ENCODE measurements around the gene CTDSPL. TPM values are rescaled to one million over a fixed set of nuclear protein-coding genes. Genes with fewer than 3 reads are reported as not detected.
"Not testable (repeated sequence)": the region's sequence is repeated elsewhere in the genome, so short reads cannot be mapped to it uniquely, and the experiment has no call there.

The CTDSPL gene
- total RNA-seq, 1 experiment from 2014 or later: 26.3 TPM

GRCh38 chr3:37967260-37967881 lies 105.7 kb downstream of the CTDSPL start:
- peak; percentile 56 for DNase-seq (ENCODE audit: low read depth)

GRCh38 chr3:37968199-37968598 lies 106.5 kb downstream of the CTDSPL start:
- no peak for DNase-seq (ENCODE audit: low read depth)

GRCh38 chr3:37968813-37969595 lies 107.3 kb downstream of the CTDSPL start:
- DNase-seq (ENCODE audit: low read depth): no peak

- DNase-seq (ENCODE audit: low read depth): no peak
Measured at GRCh38 chr3:37969596-37970100, 108.0 kb downstream of the CTDSPL start.

- DNase-seq (ENCODE audit: low read depth): no peak
Measured at GRCh38 chr3:37970802-37971201, 109.1 kb downstream of the CTDSPL start.

GRCh38 chr3:37971467-37971866 lies 109.8 kb downstream of the CTDSPL start:
- no peak for DNase-seq (ENCODE audit: low read depth)

GRCh38 chr3:37972056-37972455 lies 110.4 kb downstream of the CTDSPL start:
- DNase-seq (ENCODE audit: low read depth): not testable (repeated sequence)

GRCh38 chr3:37973246-37974054 lies 111.8 kb downstream of the CTDSPL start:
- DNase-seq (ENCODE audit: low read depth): no peak

- DNase-seq (ENCODE audit: low read depth): peak; percentile 64
Measured at GRCh38 chr3:37974121-37975083, 112.7 kb downstream of the CTDSPL start.

- no peak for DNase-seq (ENCODE audit: low read depth)
Measured at GRCh38 chr3:37979541-37980461, 118.1 kb downstream of the CTDSPL start.

- DNase-seq (ENCODE audit: low read depth): no peak
Measured at GRCh38 chr3:37980462-37981347, 119.0 kb downstream of the CTDSPL start.

GRCh38 chr3:37981348-37981664 lies 119.6 kb downstream of the CTDSPL start:
- no peak for DNase-seq (ENCODE audit: low read depth)

GRCh38 chr3:37982331-37982730 lies 120.7 kb downstream of the CTDSPL start:
- no peak for DNase-seq (ENCODE audit: low read depth)

GRCh38 chr3:37984051-37984450 lies 122.4 kb downstream of the CTDSPL start:
- DNase-seq (ENCODE audit: low read depth): no peak

- DNase-seq (ENCODE audit: low read depth): no peak
Measured at GRCh38 chr3:37984596-37984995, 122.9 kb downstream of the CTDSPL start.

GRCh38 chr3:37985637-37986320 lies 124.1 kb downstream of the CTDSPL start:
- DNase-seq (ENCODE audit: low read depth): no peak

GRCh38 chr3:37986479-37987314 lies 125.0 kb downstream of the CTDSPL start:
- no peak for DNase-seq (ENCODE audit: low read depth)

GRCh38 chr3:37987315-37987697 lies 125.6 kb downstream of the CTDSPL start:
- DNase-seq (ENCODE audit: low read depth): no peak
